HG03064 (cell line): ENCODE measurements around the gene CLEC2B.

ENCODE experiments used
- ATAC-seq: cut with Tn5 transposase; IDR thresholded peaks from one replicate; pipeline ENCODE4 v1.9.1; 2021; ENCODE audit warnings: low read depth; ENCODE audit not compliant: unreplicated experiment

The CLEC2B gene

GRCh38 chr12:9870286-9870866, 1.2 kb upstream of the CLEC2B start:
- ATAC-seq, result no peak

DNA sequence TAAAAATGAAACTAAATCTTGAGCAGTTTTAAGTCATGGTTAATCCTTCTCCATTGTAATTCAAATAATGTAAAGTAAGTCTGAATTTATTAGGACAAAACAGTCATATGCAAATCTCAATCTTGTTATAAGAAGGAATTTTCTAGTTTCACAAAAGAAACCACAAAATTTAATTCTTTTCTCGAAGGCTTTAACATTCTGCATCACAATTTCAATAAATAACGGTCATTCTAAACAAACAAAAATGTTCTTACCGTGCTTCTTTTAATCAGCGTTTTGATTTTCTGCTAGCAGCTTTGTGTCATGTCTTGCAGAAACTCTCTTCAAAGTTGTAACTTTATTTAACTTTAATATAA, 225 bp downstream of the CLEC2B start:
- no peak for ATAC-seq

GRCh38 chr12:9868311-9868801, 798 bp downstream of the CLEC2B start:
- no peak for ATAC-seq

- no peak for ATAC-seq
Measured at GRCh38 chr12:9867531-9867930, 1.6 kb downstream of the CLEC2B start.

- ATAC-seq, result no peak
Measured at GRCh38 chr12:9866860-9867269, 2.3 kb downstream of the CLEC2B start.

DNA sequence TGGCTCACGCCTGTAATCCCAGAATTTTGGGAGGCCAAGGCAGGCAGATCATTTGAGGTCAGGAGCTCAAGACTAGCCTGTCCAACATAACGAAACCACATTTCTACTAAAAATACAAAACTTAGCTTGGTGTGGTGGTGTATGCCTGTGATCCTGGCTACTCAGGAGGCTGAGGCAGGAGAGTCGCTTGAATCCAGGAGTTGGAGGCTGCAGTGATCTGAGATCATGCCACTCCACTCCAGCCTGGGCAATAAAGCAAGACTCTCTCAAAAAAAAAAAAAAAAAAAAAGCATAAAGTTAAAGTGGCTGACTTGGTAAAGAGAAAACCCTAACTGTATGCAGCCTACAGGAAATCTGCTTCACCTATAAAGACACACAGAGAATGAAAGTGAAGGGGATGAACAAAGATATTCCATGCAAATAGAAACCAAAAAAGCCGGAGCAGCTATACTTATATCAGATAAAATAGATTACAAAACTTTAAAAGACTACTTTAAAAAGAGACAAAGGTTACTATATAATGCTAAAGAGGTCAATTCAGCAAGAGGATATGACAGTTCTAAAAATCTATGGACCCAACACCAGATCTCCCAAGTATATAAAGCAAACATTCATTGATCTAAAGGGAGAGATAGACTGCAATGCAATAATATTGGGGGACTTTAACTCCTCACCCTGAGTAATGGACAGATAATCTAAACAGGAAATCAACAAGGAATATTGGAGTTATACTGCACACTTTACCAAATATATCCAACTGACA, 4.1 kb downstream of the CLEC2B start:
- ATAC-seq, result no peak

DNA sequence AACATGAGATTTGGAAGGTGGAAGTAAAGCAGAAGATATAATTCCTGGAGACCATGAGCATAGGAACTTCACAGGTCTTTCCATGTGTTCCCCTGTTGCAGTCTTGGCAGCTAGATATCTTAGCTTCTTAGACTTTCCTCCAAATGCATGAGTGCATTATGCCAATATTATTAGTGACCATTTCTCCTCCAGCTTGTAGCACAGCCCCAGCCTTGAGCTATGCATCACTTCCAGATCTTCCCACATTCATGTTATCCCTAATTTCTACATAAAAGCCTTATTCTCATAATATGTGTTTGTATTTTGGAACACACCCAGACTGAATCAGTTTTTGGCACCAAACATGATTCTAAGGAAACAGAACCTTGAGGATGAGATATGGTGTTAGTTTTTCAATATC, 11.0 kb downstream of the CLEC2B start:
- ATAC-seq, result no peak

- no peak for ATAC-seq
Measured at GRCh38 chr12:9856894-9857293, 12.3 kb downstream of the CLEC2B start.

DNA sequence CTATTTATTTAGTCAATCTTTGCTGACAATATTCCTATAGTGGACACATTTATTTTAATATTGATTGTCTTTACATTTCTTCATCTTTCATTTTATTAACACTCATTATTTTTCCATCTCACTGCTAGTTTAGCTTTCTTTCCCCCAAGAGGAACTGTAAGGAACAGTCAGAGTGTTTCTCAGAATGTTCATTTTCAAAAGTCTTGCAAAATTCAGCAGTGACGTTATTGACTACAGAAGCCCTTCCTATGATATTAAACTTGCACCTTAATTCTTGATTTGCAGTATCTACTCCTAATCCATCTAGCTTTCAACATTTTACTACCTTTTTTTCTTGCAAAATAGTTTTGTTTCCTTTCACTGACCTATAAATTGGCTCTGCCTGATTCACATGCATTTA, 13.0 kb downstream of the CLEC2B start:
- ATAC-seq, result no peak

DNA sequence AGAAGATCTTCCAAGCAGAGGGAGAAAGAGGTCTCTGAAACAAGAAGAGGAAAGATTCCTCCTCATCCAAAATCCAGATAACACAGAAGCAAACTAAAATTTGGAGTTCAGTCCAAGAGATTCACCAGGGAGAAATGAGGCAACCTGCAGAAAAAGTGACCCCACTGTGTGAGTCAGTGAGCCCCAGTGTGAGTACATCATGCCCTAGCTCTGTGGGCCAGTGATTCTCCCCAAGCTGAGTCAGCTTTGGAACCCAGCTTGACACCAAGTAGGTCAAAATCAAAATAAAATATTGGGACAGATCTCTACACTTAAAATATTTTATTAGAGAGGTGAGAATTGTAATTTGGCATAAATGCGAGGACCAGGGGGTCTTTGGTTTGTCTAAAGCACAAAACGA, 17.2 kb downstream of the CLEC2B start:
- no peak for ATAC-seq

DNA sequence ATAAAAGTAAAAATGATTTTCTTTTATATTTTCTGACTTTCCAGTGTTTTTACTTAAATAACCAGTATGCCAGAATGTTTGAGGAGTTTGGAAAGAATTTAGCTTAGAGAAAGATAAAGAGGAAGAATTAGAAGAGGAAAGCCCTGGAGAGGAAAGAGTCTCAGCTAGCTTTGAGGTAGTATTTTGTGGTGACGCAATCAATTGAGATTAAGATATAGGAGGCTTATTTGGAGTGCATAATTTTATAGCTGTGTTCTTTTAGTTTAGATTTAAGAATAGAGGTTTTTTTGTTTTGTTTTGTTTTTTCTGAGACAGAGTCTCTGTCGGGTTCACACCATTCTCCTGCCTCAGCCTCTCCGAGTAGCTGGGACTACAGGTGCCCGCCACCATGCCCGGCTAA, 18.1 kb downstream of the CLEC2B start:
- ATAC-seq, result no peak

DNA sequence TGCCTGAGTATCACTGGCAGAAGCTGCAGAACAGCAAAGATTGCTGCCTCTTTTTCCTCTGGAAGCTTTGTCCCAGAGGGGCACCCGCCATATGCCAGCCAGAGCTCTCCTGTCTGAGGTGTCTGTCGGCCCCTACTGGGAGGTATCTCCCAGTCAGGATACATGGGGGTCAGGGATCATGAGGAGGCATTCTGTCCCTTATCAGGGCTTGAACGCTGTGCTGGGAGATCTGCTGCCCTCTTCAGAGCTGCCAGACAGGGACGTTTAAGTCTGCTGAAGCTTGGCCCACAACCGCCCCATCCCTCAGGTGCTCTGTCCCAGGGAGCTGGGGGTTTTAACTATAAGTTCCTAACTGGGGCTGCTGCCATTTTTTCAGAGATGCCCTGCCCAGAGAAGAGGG, 20.3 kb downstream of the CLEC2B start:
- no peak for ATAC-seq

DNA sequence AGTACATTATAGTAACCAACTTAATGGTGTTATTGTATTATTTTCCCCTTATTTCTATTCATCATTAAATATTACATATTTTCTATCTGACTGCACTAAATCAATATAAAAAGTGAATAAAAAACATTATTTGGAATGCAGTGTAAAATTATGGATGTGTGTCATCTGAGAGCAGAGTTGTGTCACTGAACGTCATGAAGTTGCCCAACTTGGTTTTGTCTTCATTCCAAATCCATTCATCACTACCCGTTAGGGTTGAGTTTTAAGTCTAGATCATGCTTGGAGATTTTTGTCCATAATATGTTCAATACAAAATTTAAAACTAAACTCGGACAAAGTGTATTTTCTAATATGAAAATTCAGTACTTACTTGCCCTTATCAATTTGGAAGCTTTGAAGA, 25.7 kb downstream of the CLEC2B start:
- ATAC-seq, result no peak

DNA sequence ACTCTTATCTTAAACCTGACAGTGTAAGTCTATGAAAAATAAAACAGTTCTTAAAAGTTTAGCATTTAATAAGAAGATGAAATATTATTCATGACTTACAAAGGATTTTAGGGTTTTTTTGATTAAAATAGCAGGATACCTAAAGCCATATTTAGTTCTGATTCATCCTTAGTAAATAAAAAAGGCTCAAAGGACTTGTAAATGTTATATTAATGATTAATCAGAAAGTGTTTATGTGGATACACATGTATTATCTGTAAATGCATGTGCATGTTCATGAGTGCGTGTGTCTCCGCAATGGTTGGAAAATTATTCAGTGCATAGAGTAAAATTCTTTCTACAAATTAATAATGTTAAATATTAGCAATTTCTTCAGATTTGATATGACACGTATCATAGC, 37.4 kb downstream of the CLEC2B start:
- no peak for ATAC-seq

DNA sequence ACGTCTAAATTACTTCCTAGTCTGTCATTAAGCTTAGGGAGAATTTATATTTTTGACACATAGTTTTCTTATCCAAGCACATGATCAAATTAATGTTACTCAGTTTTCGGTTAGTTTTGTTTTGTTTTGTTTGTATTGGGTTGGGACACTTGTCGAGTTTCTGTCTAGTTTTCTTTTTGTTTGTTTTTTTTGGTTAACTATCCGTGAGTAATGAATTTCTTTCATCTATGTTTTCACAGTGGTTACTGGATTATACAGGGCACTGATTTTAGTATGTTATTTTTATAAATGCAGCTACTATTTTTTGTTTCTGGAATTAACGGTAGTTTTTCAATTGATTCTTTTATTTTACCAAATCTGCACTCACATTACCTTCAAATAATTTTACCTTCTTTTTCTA, 39.2 kb downstream of the CLEC2B start:
- ATAC-seq, result no peak

DNA sequence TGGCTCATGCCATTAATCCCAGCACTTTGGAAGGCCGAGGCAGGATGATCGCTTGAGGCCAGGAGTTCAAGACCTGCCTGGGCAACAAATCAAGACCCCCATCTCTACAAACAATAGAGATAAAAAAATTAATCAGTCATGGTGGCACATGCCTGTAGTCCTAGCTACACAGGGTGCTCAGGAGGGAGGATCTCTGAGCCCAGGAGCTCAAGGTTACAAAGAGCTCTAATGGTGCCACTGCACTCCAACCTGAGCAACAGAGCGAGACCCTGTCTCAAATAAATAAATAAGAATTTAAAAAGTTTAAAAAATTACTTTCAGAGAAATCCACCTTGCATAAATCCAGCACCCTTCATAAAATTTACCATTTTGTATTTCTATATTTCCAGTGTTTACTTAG, 39.7 kb downstream of the CLEC2B start:
- ATAC-seq, result no peak

DNA sequence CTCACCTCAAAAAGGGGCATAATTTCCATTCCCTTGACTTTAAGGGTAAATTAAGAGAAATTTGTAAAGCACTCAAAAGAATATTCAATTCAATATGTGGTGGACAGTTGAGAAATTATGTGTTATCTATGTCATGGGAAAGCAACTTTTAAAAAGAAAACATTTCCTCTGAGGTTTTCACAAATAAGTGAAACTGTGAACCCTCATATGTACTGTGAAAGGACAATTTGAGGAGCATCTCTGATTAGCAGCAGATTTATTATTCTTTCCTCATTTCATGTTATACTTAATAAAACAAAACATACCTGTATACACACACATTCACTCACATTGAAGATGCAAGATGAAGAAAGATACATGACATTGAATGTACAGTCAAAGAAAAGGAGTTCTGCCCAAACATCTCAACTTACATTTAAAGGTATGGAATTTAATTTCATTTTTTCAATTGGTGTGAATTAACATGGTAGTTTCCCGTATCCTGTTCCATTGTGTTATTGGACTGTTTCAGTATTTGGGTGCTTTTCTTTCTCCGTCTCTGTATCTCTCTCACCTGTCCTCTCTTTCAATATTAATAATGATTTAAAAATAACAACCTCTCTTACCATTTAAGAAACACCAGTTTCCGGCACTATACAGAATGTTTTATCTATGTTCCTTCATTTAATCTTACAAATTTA, 41.8 kb downstream of the CLEC2B start, which contains the start of gene KLRF1:
TSS of gene KLRF1 (plus strand) at position 273 of the 680 bp plus-strand sequence. CDS start at position 337, 64 bp downstream.
- no peak for ATAC-seq

DNA sequence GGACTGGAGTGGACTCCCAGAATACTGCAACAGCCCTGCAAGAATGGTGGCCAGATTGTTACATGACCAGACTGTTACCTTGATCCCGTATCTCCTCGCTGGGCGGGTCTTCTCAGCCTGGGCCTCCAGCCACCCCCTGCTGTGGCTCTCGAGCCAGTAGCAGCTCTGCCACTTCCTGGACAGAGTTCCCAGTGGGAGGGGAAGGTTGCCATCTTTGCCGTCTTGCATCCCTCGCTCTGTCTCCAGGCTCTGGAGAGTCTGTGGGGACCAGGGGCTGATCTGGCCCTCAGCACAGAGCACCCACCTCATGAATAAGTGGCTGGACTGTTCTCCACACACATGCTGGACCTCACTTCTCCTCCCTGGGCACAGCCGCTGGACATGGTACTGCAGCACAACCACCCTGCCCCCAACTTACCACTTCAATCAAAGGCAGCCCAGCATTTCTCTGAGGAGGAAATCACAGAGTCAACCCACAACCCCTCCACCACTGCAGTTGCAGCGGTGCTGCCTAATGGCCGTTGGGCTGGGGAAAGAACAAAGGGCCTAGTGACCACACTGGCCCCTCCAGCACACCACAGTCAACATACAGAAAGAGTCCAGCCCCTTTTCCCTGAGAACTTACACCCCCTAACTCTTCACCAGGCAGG, 48.7 kb downstream of the CLEC2B start:
- ATAC-seq, result no peak

DNA sequence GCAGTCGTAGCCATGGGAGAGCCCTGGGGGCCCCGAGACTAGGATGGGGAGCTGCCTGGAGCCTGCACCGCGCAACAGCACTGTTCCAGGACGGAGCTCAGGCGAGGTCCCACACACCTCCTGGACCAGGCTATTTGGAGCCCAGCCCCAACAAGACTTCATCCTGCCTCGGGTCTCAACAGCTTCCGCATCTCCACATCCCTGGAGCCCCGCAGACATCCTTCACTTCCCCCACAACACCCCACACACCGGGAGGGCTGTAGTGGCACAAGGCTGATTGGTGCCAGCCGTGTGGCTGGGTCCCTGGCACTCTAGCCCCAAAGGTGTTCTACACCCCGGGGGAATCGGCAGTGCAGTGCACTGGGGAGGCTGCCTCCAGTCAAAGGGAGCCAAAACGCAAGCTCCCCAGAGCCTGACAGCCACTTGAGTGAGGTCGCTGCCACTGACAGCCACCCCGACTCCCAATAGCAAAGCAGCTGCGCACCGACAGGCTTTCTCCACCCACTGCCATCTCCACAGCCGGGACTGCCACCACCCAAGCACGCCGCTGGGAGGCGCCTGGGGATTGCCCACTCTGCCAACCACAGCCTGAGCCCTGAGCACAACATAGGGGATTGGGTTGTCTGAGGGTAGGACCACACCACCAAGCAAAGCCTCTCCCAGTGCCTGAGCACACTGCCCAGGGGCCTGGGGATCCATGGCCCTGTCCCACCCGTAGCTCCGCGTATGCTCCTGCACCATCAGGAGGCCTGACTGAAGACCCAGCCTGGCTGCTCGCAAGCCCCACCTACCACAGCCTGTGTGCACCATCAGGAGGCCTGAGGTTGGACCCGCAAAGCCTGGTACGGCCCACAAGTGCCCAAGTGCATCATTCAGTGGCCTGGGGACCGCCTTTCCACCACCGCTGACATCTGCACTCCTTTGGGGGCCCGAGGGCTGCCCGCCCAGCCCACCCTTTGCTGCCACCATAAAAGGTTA, 55.0 kb downstream of the CLEC2B start:
- peak; percentile 97 for ATAC-seq

DNA sequence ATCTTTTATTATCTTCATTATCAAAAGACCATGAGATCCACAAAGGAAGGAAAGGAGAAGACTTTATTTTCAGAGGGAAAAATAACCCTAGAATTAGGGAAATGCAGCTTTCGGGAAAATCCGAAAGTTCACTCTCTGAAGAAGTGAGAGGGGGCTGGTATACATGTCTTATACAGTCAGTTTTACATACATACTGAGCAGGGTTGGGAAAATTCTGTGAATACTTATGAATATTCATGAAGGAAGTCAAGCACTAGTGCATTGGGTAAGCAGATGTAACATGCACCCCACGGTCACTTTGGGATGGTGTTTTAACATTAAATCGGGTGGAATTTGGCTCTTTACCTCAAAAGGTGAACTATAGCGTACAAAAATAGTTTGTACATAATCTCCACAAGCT, 57.5 kb downstream of the CLEC2B start:
- no peak for ATAC-seq
